H9 (cell line): ENCODE data around the gene ATP8A2. TPM values are rescaled to one million over a fixed set of nuclear protein-coding genes. Genes with fewer than 3 reads are reported as not detected.

ENCODE experiments used
- DNase-seq: peaks from one replicate; pipeline ENCODE4 v3.0.0-alpha.2; 2017
- H2AFZ ChIP-seq: one replicate; pipeline ENCODE4 v1.6.1; 2013; ENCODE audit warnings: mild to moderate bottlenecking, low read length, control low read depth, moderate library complexity
- H2AK5ac ChIP-seq: 2 replicates; pipeline ENCODE4 v1.6.1; 2013; ENCODE audit warnings: low read length, control low read depth, mixed read lengths; ENCODE audit not compliant: insufficient read length
- H2BK120ac ChIP-seq: one replicate; pipeline ENCODE4 v1.6.1; 2013; ENCODE audit warnings: low read depth, mild to moderate bottlenecking, low read length, control low read depth, inconsistent platforms; ENCODE audit not compliant: poor library complexity, severe bottlenecking
- H2BK12ac ChIP-seq: 2 replicates; pipeline ENCODE4 v1.6.1; 2013; ENCODE audit warnings: low read length, control low read depth, mixed read lengths, low read depth; ENCODE audit not compliant: insufficient read length
- H2BK15ac ChIP-seq: 2 replicates; pipeline ENCODE4 v1.6.1; 2013; ENCODE audit warnings: low read depth, low read length, control low read depth
- H2BK20ac ChIP-seq: one replicate; pipeline ENCODE4 v1.6.1; 2013; ENCODE audit warnings: low read depth, mild to moderate bottlenecking, low read length, control low read depth, inconsistent platforms; ENCODE audit not compliant: poor library complexity, severe bottlenecking
- H2BK5ac ChIP-seq: 2 replicates; pipeline ENCODE4 v1.6.1; 2013; ENCODE audit warnings: low read length, control low read depth, mixed read lengths; ENCODE audit not compliant: insufficient read length
- H3K14ac ChIP-seq: 2 replicates; pipeline ENCODE4 v1.6.1; 2013; ENCODE audit warnings: low read length, control low read depth; ENCODE audit not compliant: insufficient read depth
- H3K18ac ChIP-seq: 2 replicates; pipeline ENCODE4 v1.6.1; 2013; ENCODE audit warnings: low read depth, mild to moderate bottlenecking, mixed read lengths, low read length, control low read depth; ENCODE audit not compliant: insufficient read length
- H3K23ac ChIP-seq: 2 replicates; pipeline ENCODE4 v1.6.1; 2013; ENCODE audit warnings: low read length, control low read depth, mixed read lengths, low read depth; ENCODE audit not compliant: insufficient read length
- H3K23me2 ChIP-seq: 2 replicates; pipeline ENCODE4 v1.6.1; 2013; ENCODE audit warnings: low read depth, mild to moderate bottlenecking, mixed read lengths, low read length, control low read depth; ENCODE audit not compliant: insufficient read length, poor library complexity, severe bottlenecking
- H3K27ac ChIP-seq: 2 replicates; pipeline ENCODE4 v1.5.1; 2013; ENCODE audit warnings: low read length, control low read depth, mixed read lengths, low read depth; ENCODE audit not compliant: insufficient read length
- H3K27me3 ChIP-seq: 2 replicates; pipeline ENCODE4 v1.6.1; 2013; ENCODE audit warnings: low read length, control low read depth, inconsistent platforms; ENCODE audit not compliant: insufficient read depth
- H3K4ac ChIP-seq: 2 replicates; pipeline ENCODE4 v1.6.1; 2013; ENCODE audit warnings: low read depth, mild to moderate bottlenecking, control low read depth, inconsistent platforms, low read length, moderate library complexity
- H3K4me1 ChIP-seq: 2 replicates; pipeline ENCODE4 v1.6.1; 2013; ENCODE audit warnings: low read length, control low read depth, inconsistent platforms; ENCODE audit not compliant: insufficient read depth
- H3K4me2 ChIP-seq: 2 replicates; pipeline ENCODE4 v1.6.1; 2013; ENCODE audit warnings: low read length, control low read depth, mixed read lengths; ENCODE audit not compliant: insufficient read length, insufficient read depth
- H3K56ac ChIP-seq: 2 replicates; pipeline ENCODE4 v1.6.1; 2013; ENCODE audit warnings: low read depth, mild to moderate bottlenecking, mixed read lengths, low read length, control low read depth; ENCODE audit not compliant: insufficient read length
- H3K79me1 ChIP-seq: 2 replicates; pipeline ENCODE4 v1.6.1; 2013; ENCODE audit warnings: low read depth, mild to moderate bottlenecking, moderate library complexity, low read length, control low read depth, inconsistent platforms; ENCODE audit not compliant: insufficient read depth, poor library complexity, severe bottlenecking
- H3K79me2 ChIP-seq: 2 replicates; pipeline ENCODE4 v1.6.1; 2013; ENCODE audit warnings: low read length, control low read depth, inconsistent platforms; ENCODE audit not compliant: insufficient read depth
- H3K9ac ChIP-seq: 2 replicates; pipeline ENCODE4 v1.6.1; 2013; ENCODE audit warnings: low read length, control low read depth, mixed read lengths; ENCODE audit not compliant: insufficient read length; ENCODE audit errors: extremely low read depth
- H3K9me3 ChIP-seq: one replicate; pipeline ENCODE4 v1.6.1; 2013; ENCODE audit warnings: low read depth, low read length, inconsistent platforms; ENCODE audit not compliant: control insufficient read depth
- H3T11ph ChIP-seq: one replicate; pipeline ENCODE4 v1.6.1; 2013; ENCODE audit warnings: mild to moderate bottlenecking, low read length, control low read depth, inconsistent platforms
- H4K20me1 ChIP-seq: one replicate; pipeline ENCODE4 v1.6.1; 2013; ENCODE audit not compliant: control insufficient read depth, insufficient read length, insufficient read depth
- H4K5ac ChIP-seq: 2 replicates; pipeline ENCODE4 v1.6.1; 2013; ENCODE audit warnings: low read depth, mild to moderate bottlenecking, mixed read lengths, low read length, control low read depth; ENCODE audit not compliant: insufficient read length
- H4K8ac ChIP-seq: replicated peaks from 2 replicates; pipeline ENCODE4 v1.6.1; 2013; ENCODE audit warnings: low read length, control low read depth, mixed read lengths, low read depth; ENCODE audit not compliant: insufficient read length
- H4K91ac ChIP-seq: 2 replicates; pipeline ENCODE4 v1.6.1; 2013; ENCODE audit warnings: low read depth, mild to moderate bottlenecking, moderate library complexity, mixed read lengths, low read length, control low read depth; ENCODE audit not compliant: insufficient read length
- H3K27ac Mint-ChIP-seq, 3 experiments: 2 replicates in 2 of 3; 3 replicates in 1 of 3; pipeline ENCODE4 v1.8.0; 2020 to 2021; ENCODE audit warnings: mixed read lengths in 3 of 3, mild to moderate bottlenecking in 1 of 3, moderate library complexity in 1 of 3
- H3K27me3 Mint-ChIP-seq: 2 replicates; pipeline ENCODE4 v1.8.0; 2021; ENCODE audit warnings: low read depth, mild to moderate bottlenecking, moderate library complexity, mixed read lengths
- H3K36me3 Mint-ChIP-seq, 3 experiments: 2 replicates in 2 of 3; 3 replicates in 1 of 3; pipeline ENCODE4 v1.8.0; 2020 to 2021; ENCODE audit warnings: low read depth in 3 of 3, mixed read lengths in 3 of 3; ENCODE audit not compliant: insufficient read depth in 1 of 3
- H3K4me1 Mint-ChIP-seq, 2 experiments: 2 replicates each; pipeline ENCODE4 v1.8.0; 2020; ENCODE audit warnings: mixed read lengths in 2 of 2
- H3K4me3 Mint-ChIP-seq, 2 experiments: 2 replicates in 1 of 2; 3 replicates in 1 of 2; pipeline ENCODE4 v1.8.0; 2020 to 2021; ENCODE audit warnings: mild to moderate bottlenecking in 2 of 2, mixed read lengths in 2 of 2, moderate library complexity in 1 of 2
- H3K9me3 Mint-ChIP-seq, 2 experiments: 2 replicates in 1 of 2; 3 replicates in 1 of 2; pipeline ENCODE4 v1.8.0; 2020; ENCODE audit warnings: mild to moderate bottlenecking in 2 of 2, mixed read lengths in 2 of 2, moderate library complexity in 1 of 2
- CTCF ChIP-seq: fragments of 200-600 bp; sonication (generic); conservative IDR thresholded peaks from 3 replicates; pipeline ENCODE4 v1.8.0; 2021; ENCODE audit warnings: antibody characterized with exemption, mild to moderate bottlenecking
- WGBS: extraction: QIAGEN DNeasy Blood & Tissue Kit; methylation state at CpG from one replicate; pipeline ENCODE4 v1.1.7; 2013; ENCODE audit warnings: missing lambda C conversion rate, low lambda C conversion rate, mixed read lengths; ENCODE audit not compliant: insufficient read length; ENCODE audit errors: extremely low coverage; 5-methylcytosine and 5-hydroxymethylcytosine counted together
- total RNA-seq: library from RNA; stranded (reverse); gene quantifications from 2 replicates; pipeline ENCODE4 v1.2.1, GENCODE V29; 2021

Gene ATP8A2
- total RNA-seq, 1 experiment from 2014 or later = 18.2 TPM

- Mint-ChIP-seq H3K4me3 (peak overlapping the region in 1 of 2 experiments; percentile 12; a peak in 1 of 5 replicates), H3K9me3 (no peaks in the 10 kb centered on the region), H3K36me3 (no peaks in the 10 kb centered on the region; a peak in 2 of 7 replicates), H3K27me3 (no peaks in the 10 kb centered on the region), H3K4me1 (peaks cover 39 to 44% of the 10 kb centered on the region in 2 experiments), H3K27ac (peak overlapping the region in 2 of 3 experiments; percentile 26 to 74; a peak in 3 of 7 replicates)
- no peak for DNase-seq
- Histone ChIP-seq H3K9ac (no peak overlapping the region), H2BK5ac (no peak overlapping the region), H3T11ph (no peak overlapping the region), H3K56ac (no peak overlapping the region), H2BK15ac (no peak overlapping the region), H2BK12ac (no peak overlapping the region), H3K14ac (no peak overlapping the region), H4K20me1 (no peaks in the 10 kb centered on the region), H3K27me3 (no peaks in the 10 kb centered on the region), H4K5ac (no peak overlapping the region), H3K18ac (no peak overlapping the region), H3K4me2 (no peak overlapping the region), H3K27ac (no peak overlapping the region), H3K23me2 (no peaks in the 10 kb centered on the region), H3K4me1 (peaks cover 4% of the 10 kb centered on the region; the same call in 1 of the 2 replicates), H4K91ac (no peak overlapping the region), H2BK120ac (no peak overlapping the region), H2AFZ (no peak overlapping the region), H3K79me2 (no peaks in the 10 kb centered on the region), H2BK20ac (no peak overlapping the region), H3K9me3 (no peaks in the 10 kb centered on the region), H3K4ac (no peak overlapping the region), H2AK5ac (no peak overlapping the region), H3K23ac (no peak overlapping the region), H3K79me1 (no peaks in the 10 kb centered on the region), H4K8ac (no peak overlapping the region)
- no peak for TF ChIP-seq CTCF
- no CpG with 5 or more reads among the region's 5 CpGs for WGBS
Measured at GRCh38 chr13:25868490-25868889, 496.7 kb downstream of the ATP8A2 start.
